ENCODE measurements around the gene DMD. TPM values are rescaled to one million over a fixed set of nuclear protein-coding genes. Genes with fewer than 3 reads are reported as not detected.

DMD gene
- total RNA-seq, 1 experiment from 2014 or later = 25.3 TPM

DNA sequence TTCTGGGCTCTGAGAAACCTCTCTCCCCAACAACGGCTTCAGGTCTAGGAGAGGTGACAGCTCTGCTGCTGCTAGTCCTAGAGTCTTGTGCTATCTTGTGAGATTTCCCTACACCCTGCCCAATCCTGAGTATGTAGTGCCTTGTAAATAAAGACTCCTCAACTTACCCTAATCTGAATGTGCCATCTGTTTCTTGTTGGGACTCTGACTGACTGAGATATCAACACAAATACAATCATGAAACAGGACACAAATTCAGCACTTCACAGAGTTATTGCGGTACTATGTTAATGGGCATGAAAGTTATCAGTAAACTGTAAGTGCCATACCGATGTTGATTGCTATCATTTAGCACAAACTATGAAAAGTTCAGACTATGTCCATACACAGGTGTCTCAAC, 1610.5 kb downstream of the DMD start:
- H3K36me3 ChIP-seq (ENCODE audit: low read depth) = no peaks in the 10 kb centered on the region
- TF ChIP-seq, protein P1, sequence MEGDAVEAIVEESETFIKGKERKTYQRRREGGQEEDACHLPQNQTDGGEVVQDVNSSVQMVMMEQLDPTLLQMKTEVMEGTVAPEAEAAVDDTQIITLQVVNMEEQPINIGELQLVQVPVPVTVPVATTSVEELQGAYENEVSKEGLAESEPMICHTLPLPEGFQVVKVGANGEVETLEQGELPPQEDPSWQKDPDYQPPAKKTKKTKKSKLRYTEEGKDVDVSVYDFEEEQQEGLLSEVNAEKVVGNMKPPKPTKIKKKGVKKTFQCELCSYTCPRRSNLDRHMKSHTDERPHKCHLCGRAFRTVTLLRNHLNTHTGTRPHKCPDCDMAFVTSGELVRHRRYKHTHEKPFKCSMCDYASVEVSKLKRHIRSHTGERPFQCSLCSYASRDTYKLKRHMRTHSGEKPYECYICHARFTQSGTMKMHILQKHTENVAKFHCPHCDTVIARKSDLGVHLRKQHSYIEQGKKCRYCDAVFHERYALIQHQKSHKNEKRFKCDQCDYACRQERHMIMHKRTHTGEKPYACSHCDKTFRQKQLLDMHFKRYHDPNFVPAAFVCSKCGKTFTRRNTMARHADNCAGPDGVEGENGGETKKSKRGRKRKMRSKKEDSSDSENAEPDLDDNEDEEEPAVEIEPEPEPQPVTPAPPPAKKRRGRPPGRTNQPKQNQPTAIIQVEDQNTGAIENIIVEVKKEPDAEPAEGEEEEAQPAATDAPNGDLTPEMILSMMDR (conservative IDR thresholded peaks at IDR 0.05) = no peak
- no peak for TF ChIP-seq EZH2 (IDR thresholded peaks at IDR 0.05; ENCODE audit: low read depth)
- ChIA-PET POLR2A (ENCODE audit: unreplicated experiment) (no interaction called here), CTCF (no interaction called here)
- DNase-seq = no peak
- no peak overlapping the region for H3K4me2 ChIP-seq
- no peak overlapping the region for H2AFZ ChIP-seq
- no peak overlapping the region for H3K27ac ChIP-seq
- intact Hi-C loops (cut with micrococcal nuclease; ENCODE audit: unreplicated experiment) = no loop called here
- no peak overlapping the region for H3K4me3 ChIP-seq
- no peaks in the 10 kb centered on the region for H3K4me1 ChIP-seq (replicated peaks; ENCODE audit: insufficient read depth)
- no peaks in the 10 kb centered on the region for H4K20me1 ChIP-seq (ENCODE audit: insufficient read depth)
- H3K27me3 ChIP-seq (ENCODE audit: insufficient read depth, low read depth) = no peaks in the 10 kb centered on the region
- H3K9me3 ChIP-seq (ENCODE audit: insufficient read depth, low read depth) = no peaks in the 10 kb centered on the region
- H3K9me2 ChIP-seq (ENCODE audit: insufficient read depth) = no peaks in the 10 kb centered on the region; the same call in 1 of the 2 replicates
- H3K79me2 ChIP-seq (ENCODE audit: low read depth) = no peaks in the 10 kb centered on the region
- no TSS peak for BruUV-seq (replicated peaks)
- no peaks in the 10 kb centered on the region for H3F3A ChIP-seq (ENCODE audit: insufficient read depth, low read depth)

DNA sequence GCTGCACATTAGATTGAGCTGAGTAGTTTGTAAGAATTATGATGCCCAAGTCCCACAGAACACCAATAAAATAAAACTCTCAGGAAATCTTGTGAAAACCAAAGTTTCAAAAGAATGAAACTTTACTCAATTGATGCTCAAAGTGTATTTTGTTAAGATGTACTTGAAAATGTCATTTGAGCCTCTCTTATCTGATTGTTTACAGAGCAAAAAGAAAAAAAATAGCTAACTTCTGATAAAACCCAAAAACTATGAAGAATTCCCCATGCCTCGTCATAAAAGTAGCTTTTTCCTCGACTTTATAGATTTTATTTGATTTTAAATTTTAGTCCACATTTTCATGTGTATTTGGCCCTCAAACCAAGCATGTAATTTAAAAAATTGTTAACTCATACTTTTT, 1618.0 kb downstream of the DMD start:
- no peaks in the 10 kb centered on the region for H3F3A ChIP-seq (ENCODE audit: insufficient read depth, low read depth)
- no peak for DNase-seq
- H3K79me2 ChIP-seq (ENCODE audit: low read depth) = no peaks in the 10 kb centered on the region
- intact Hi-C loops (cut with micrococcal nuclease; ENCODE audit: unreplicated experiment) = no loop called here
- no peaks in the 10 kb centered on the region; the same call in 1 of the 2 replicates for H3K9me2 ChIP-seq (ENCODE audit: insufficient read depth)
- no peak overlapping the region for H3K4me2 ChIP-seq
- H3K4me1 ChIP-seq (replicated peaks; ENCODE audit: insufficient read depth) = no peaks in the 10 kb centered on the region
- TF ChIP-seq EZH2 (IDR thresholded peaks at IDR 0.05; ENCODE audit: low read depth) = no peak
- TF ChIP-seq, protein P1 (conservative IDR thresholded peaks at IDR 0.05) = no peak
- ChIA-PET CTCF (no interaction called here), POLR2A (ENCODE audit: unreplicated experiment) (no interaction called here)
- H3K9me3 ChIP-seq (ENCODE audit: insufficient read depth, low read depth) = no peaks in the 10 kb centered on the region
- H3K4me3 ChIP-seq = no peak overlapping the region
- no peaks in the 10 kb centered on the region for H3K36me3 ChIP-seq (ENCODE audit: low read depth)
- no peaks in the 10 kb centered on the region for H3K27me3 ChIP-seq (ENCODE audit: insufficient read depth, low read depth)
- no peaks in the 10 kb centered on the region for H4K20me1 ChIP-seq (ENCODE audit: insufficient read depth)
- BruUV-seq (replicated peaks) = no TSS peak
- H2AFZ ChIP-seq = no peak overlapping the region
- no peak overlapping the region for H3K27ac ChIP-seq

- Histone ChIP-seq H3K4me2 (no peak overlapping the region), H2AFZ (no peak overlapping the region), H3K36me3 (ENCODE audit: low read depth) (no peaks in the 10 kb centered on the region), H3K27me3 (ENCODE audit: insufficient read depth, low read depth) (no peaks in the 10 kb centered on the region), H3K9me3 (ENCODE audit: insufficient read depth, low read depth) (no peaks in the 10 kb centered on the region), H4K20me1 (ENCODE audit: insufficient read depth) (no peaks in the 10 kb centered on the region), H3F3A (ENCODE audit: insufficient read depth, low read depth) (no peaks in the 10 kb centered on the region), H3K4me3 (no peak overlapping the region), H3K79me2 (ENCODE audit: low read depth) (no peaks in the 10 kb centered on the region), H3K9me2 (ENCODE audit: insufficient read depth) (no peaks in the 10 kb centered on the region), H3K27ac (no peak overlapping the region), H3K4me1 (replicated peaks; ENCODE audit: insufficient read depth) (no peaks in the 10 kb centered on the region)
- POLR2A ChIA-PET (ENCODE audit: unreplicated experiment) = no interaction called here
- intact Hi-C loops (cut with micrococcal nuclease; ENCODE audit: unreplicated experiment) = no loop called here
- TF ChIP-seq EZH2 (IDR thresholded peaks at IDR 0.05; ENCODE audit: low read depth) = no peak
- TF ChIP-seq, protein P1 (conservative IDR thresholded peaks at IDR 0.05) = no peak
- DNase-seq = no peak
- no TSS peak for BruUV-seq (replicated peaks)
- CTCF ChIA-PET = no interaction called here
Observed at GRCh38 chrX:31591355-31591754, 1620.0 kb downstream of the DMD start.
